ENCODE data around the gene DAPP1. TPM values are rescaled to one million over a fixed set of nuclear protein-coding genes. Genes with fewer than 3 reads are reported as not detected.

Gene DAPP1
- total and polyA plus RNA-seq, 2 experiments from 2014 or later, result not detected

- Histone ChIP-seq H3K4me1 (ENCODE audit: insufficient read depth) (peaks cover 22% of the 10 kb centered on the region), H4K20me1 (ENCODE audit: insufficient read depth) (no peaks in the 10 kb centered on the region), H3K27me3 (replicated peaks; ENCODE audit: insufficient read depth) (no peaks in the 10 kb centered on the region), H3K27ac (peak overlapping the region; percentile 16; the same call in 1 of the 2 replicates), H3F3A (ENCODE audit: insufficient read depth) (no peaks in the 10 kb centered on the region; the same call in 1 of the 2 replicates), H3K36me3 (ENCODE audit: low read depth) (peaks cover 53% of the 10 kb centered on the region), H3K79me2 (ENCODE audit: insufficient read depth) (peaks cover 79% of the 10 kb centered on the region), H3K9me2 (ENCODE audit: insufficient read depth) (no peaks in the 10 kb centered on the region), H3K4me3 (no peak overlapping the region), H3K4me2 (ENCODE audit: unreplicated experiment) (no peak overlapping the region), H3K9me3 (ENCODE audit: low read depth) (no peaks in the 10 kb centered on the region), H2AFZ (no peak overlapping the region), H3K9ac (peak overlapping the region; percentile 5; the same call in 1 of the 2 replicates)
- WGBS, 2 experiments (ENCODE audit: low coverage in 1 of 2, low lambda C conversion rate in 2 of 2, missing lambda C conversion rate in 2 of 2), result 36 to 38% methylated on average over 5 of the region's 5 CpGs
- TF ChIP-seq EZH2phosphoT487 (IDR thresholded peaks at IDR 0.05; ENCODE audit: insufficient read depth, low read depth), result no peak
- no peak for TF ChIP-seq EZH2 (IDR thresholded peaks at IDR 0.05; ENCODE audit: insufficient read depth, poor library complexity, severe bottlenecking)
- in situ Hi-C loops (cut with MboI), result no loop called here
- peak; percentile 61 for DNase-seq
Measured at GRCh38 chr4:99887837-99888236, 71.2 kb downstream of the DAPP1 start.

- no peak overlapping the region for H2AFZ ChIP-seq
- H3K9me3 ChIP-seq (ENCODE audit: low read depth), result no peaks in the 10 kb centered on the region
- peaks cover 9% of the 10 kb centered on the region for H3F3A ChIP-seq (ENCODE audit: insufficient read depth)
- no peaks in the 10 kb centered on the region for H3K27me3 ChIP-seq (replicated peaks; ENCODE audit: insufficient read depth)
- no peaks in the 10 kb centered on the region for H3K9me2 ChIP-seq (ENCODE audit: insufficient read depth)
- H3K4me3 ChIP-seq, result no peak overlapping the region
- H3K27ac ChIP-seq, result no peak overlapping the region
- peak overlapping the region; percentile 5 for H3K4me2 ChIP-seq (ENCODE audit: unreplicated experiment)
- in situ Hi-C loops (cut with MboI), result no loop called here
- H3K9ac ChIP-seq, result no peak overlapping the region
- DNase-seq, result no peak
- no peaks in the 10 kb centered on the region for H4K20me1 ChIP-seq (ENCODE audit: insufficient read depth)
- H3K36me3 ChIP-seq (ENCODE audit: low read depth), result peaks cover 18% of the 10 kb centered on the region; the same call in 1 of the 2 replicates
- peaks cover 77% of the 10 kb centered on the region for H3K79me2 ChIP-seq (ENCODE audit: insufficient read depth)
- no peak for TF ChIP-seq EZH2 (IDR thresholded peaks at IDR 0.05; ENCODE audit: insufficient read depth, poor library complexity, severe bottlenecking)
- TF ChIP-seq EZH2phosphoT487 (IDR thresholded peaks at IDR 0.05; ENCODE audit: insufficient read depth, low read depth), result no peak
- peaks cover 24% of the 10 kb centered on the region for H3K4me1 ChIP-seq (ENCODE audit: insufficient read depth)
- 75 to 86% methylated on average over 2 of the region's 2 CpGs for WGBS, 2 experiments (ENCODE audit: low coverage in 1 of 2, low lambda C conversion rate in 2 of 2, missing lambda C conversion rate in 2 of 2)
Measured at GRCh38 chr4:99891351-99891750, 74.7 kb downstream of the DAPP1 start.

GRCh38 chr4:99893029-99893428 lies 76.4 kb downstream of the DAPP1 start:
- Histone ChIP-seq H3K4me3 (peak overlapping the region; percentile 83), H3K36me3 (ENCODE audit: low read depth) (peaks cover 17% of the 10 kb centered on the region; the same call in 1 of the 2 replicates), H3K9ac (peak overlapping the region; percentile 91), H3K4me1 (ENCODE audit: insufficient read depth) (peaks cover 16% of the 10 kb centered on the region), H3K4me2 (ENCODE audit: unreplicated experiment) (peak overlapping the region; percentile 92), H3K9me3 (ENCODE audit: low read depth) (no peaks in the 10 kb centered on the region), H3K79me2 (ENCODE audit: insufficient read depth) (peaks cover 62% of the 10 kb centered on the region), H4K20me1 (ENCODE audit: insufficient read depth) (no peaks in the 10 kb centered on the region), H2AFZ (no peak overlapping the region), H3K9me2 (ENCODE audit: insufficient read depth) (no peaks in the 10 kb centered on the region), H3K27me3 (replicated peaks; ENCODE audit: insufficient read depth) (no peaks in the 10 kb centered on the region), H3F3A (ENCODE audit: insufficient read depth) (peaks cover 23% of the 10 kb centered on the region), H3K27ac (no peak overlapping the region)
- in situ Hi-C loops (cut with MboI), result no loop called here
- WGBS, 2 experiments (ENCODE audit: low coverage in 1 of 2, low lambda C conversion rate in 2 of 2, missing lambda C conversion rate in 2 of 2), result 92 to 93% methylated on average over 8 of the region's 8 CpGs
- DNase-seq, result no peak
- TF ChIP-seq EZH2phosphoT487 (IDR thresholded peaks at IDR 0.05; ENCODE audit: insufficient read depth, low read depth) (no peak), EZH2 (IDR thresholded peaks at IDR 0.05; ENCODE audit: insufficient read depth, poor library complexity, severe bottlenecking) (no peak)

GRCh38 chr4:99893839-99894160 lies 77.2 kb downstream of the DAPP1 start:
- Histone ChIP-seq H3K9me2 (ENCODE audit: insufficient read depth) (no peaks in the 10 kb centered on the region), H3K9me3 (ENCODE audit: low read depth) (no peaks in the 10 kb centered on the region), H3K9ac (peak overlapping the region; percentile 91), H3K27ac (peak overlapping the region; percentile 70), H3K4me1 (ENCODE audit: insufficient read depth) (peaks cover 13% of the 10 kb centered on the region), H3K36me3 (ENCODE audit: low read depth) (peaks cover 21% of the 10 kb centered on the region), H2AFZ (peak overlapping the region; percentile 85), H3K27me3 (replicated peaks; ENCODE audit: insufficient read depth) (no peaks in the 10 kb centered on the region), H3K4me2 (ENCODE audit: unreplicated experiment) (peak overlapping the region; percentile 92), H3K79me2 (ENCODE audit: insufficient read depth) (peaks cover 54% of the 10 kb centered on the region), H3F3A (ENCODE audit: insufficient read depth) (peaks cover 30% of the 10 kb centered on the region), H3K4me3 (peak overlapping the region; percentile 83), H4K20me1 (ENCODE audit: insufficient read depth) (no peaks in the 10 kb centered on the region)
- peak; percentile 54 for DNase-seq
- TF ChIP-seq EZH2 (IDR thresholded peaks at IDR 0.05; ENCODE audit: insufficient read depth, poor library complexity, severe bottlenecking), result no peak
- TF ChIP-seq EZH2phosphoT487 (IDR thresholded peaks at IDR 0.05; ENCODE audit: insufficient read depth, low read depth), result no peak
- in situ Hi-C loops (cut with MboI), result no loop called here
- WGBS, 2 experiments (ENCODE audit: low coverage in 1 of 2, low lambda C conversion rate in 2 of 2, missing lambda C conversion rate in 2 of 2), result 1 to 4% methylated on average over 9 to 12 of the region's 12 CpGs

Data from GM23248 (cell line).